IMR-90 (cell line): ENCODE data around the gene ACACA. TPM values are rescaled to one million over a fixed set of nuclear protein-coding genes. Genes with fewer than 3 reads are reported as not detected.
A peak's percentile ranks its signal among the peaks of the same experiment; 100 is the strongest.

Experiments
- ATAC-seq: fragments of 200-7000 bp; cut with Tn5 transposase; 2 replicates; pipeline ENCODE4 v1.9.1; 2020; ENCODE audit warnings: low read depth, mild to moderate bottlenecking, moderate library complexity
- BruUV-seq: library from RNA; stranded (reverse); fragments of 400-500 nt; replicated peaks from 2 replicates; lab custom pipeline; 2021; lab: Mats Ljungman, UMichigan
- CTCF ChIA-PET: fragments of 300-600 bp; formaldehyde crosslinking; extraction: SDS; loops from one replicate; lab custom pipeline; 2021; ENCODE audit warnings: antibody characterized with exemption; lab: Yijun Ruan, JAX
- POLR2A ChIA-PET: fragments of 300-600 bp; sonication (Branson Sonifier 250); formaldehyde crosslinking; loops from one replicate; lab custom pipeline; 2022; ENCODE audit warnings: antibody characterized with exemption; ENCODE audit not compliant: unreplicated experiment; lab: Charles Lee
- DNase-seq: peaks from one replicate; pipeline ENCODE4 v3.0.0; 2013
- H2AFZ ChIP-seq: replicated peaks from 2 replicates; pipeline ENCODE3; 2013; ENCODE audit warnings: low read length, mild to moderate bottlenecking; ENCODE audit not compliant: poor library complexity
- H2AK5ac ChIP-seq: 2 replicates; pipeline ENCODE4 v1.6.1; 2013; ENCODE audit warnings: low read depth, low read length, inconsistent platforms
- H2AK9ac ChIP-seq: replicated peaks from 2 replicates; pipeline ENCODE3; 2013; ENCODE audit warnings: mild to moderate bottlenecking, low read depth, low read length, moderate library complexity; ENCODE audit not compliant: poor library complexity
- H2BK120ac ChIP-seq: 2 replicates; pipeline ENCODE4 v1.6.1; 2013; ENCODE audit warnings: low read depth, low read length, inconsistent platforms
- H2BK15ac ChIP-seq: 3 replicates; pipeline ENCODE4 v1.6.1; 2013; ENCODE audit warnings: low read depth, low read length, inconsistent platforms
- H2BK20ac ChIP-seq: 2 replicates; pipeline ENCODE4 v1.6.1; 2013; ENCODE audit warnings: low read depth, mild to moderate bottlenecking, inconsistent platforms, low read length, moderate library complexity
- H2BK5ac ChIP-seq: 2 replicates; pipeline ENCODE4 v1.6.1; 2013; ENCODE audit warnings: mild to moderate bottlenecking, low read depth, low read length, inconsistent platforms; ENCODE audit not compliant: poor library complexity, severe bottlenecking
- H3K14ac ChIP-seq: replicated peaks from 2 replicates; pipeline ENCODE4 v1.6.1; 2013; ENCODE audit warnings: low read depth, low read length, inconsistent platforms
- H3K18ac ChIP-seq: 2 replicates; pipeline ENCODE4 v1.6.1; 2013; ENCODE audit warnings: low read depth, low read length, control low read depth
- H3K23ac ChIP-seq: 2 replicates; pipeline ENCODE4 v1.6.1; 2013; ENCODE audit warnings: low read depth, low read length, inconsistent platforms
- H3K27ac ChIP-seq: 2 replicates; pipeline ENCODE4 v1.5.1; 2013; ENCODE audit warnings: mild to moderate bottlenecking, control low read depth, low read length; ENCODE audit not compliant: insufficient read depth
- H3K27me3 ChIP-seq: 2 replicates; pipeline ENCODE4 v1.6.1; 2013; ENCODE audit warnings: low read length; ENCODE audit not compliant: control insufficient read depth, insufficient read depth
- H3K36me3 ChIP-seq: 2 replicates; pipeline ENCODE4 v1.6.1; 2013; ENCODE audit warnings: low read length, mixed read lengths; ENCODE audit not compliant: control insufficient read depth, insufficient read depth
- H3K4ac ChIP-seq: 2 replicates; pipeline ENCODE4 v1.6.1; 2013; ENCODE audit warnings: low read depth, low read length, inconsistent platforms
- H3K4me1 ChIP-seq: 2 replicates; pipeline ENCODE4 v1.6.1; 2013; ENCODE audit warnings: low read length, mixed read lengths; ENCODE audit not compliant: control insufficient read depth, insufficient read depth
- H3K4me2 ChIP-seq: 2 replicates; pipeline ENCODE4 v1.6.1; 2013; ENCODE audit warnings: low read depth, mild to moderate bottlenecking, control low read depth, low read length, moderate library complexity
- H3K4me3 ChIP-seq: 2 replicates; pipeline ENCODE4 v1.5.1; 2013; ENCODE audit warnings: low read depth, mild to moderate bottlenecking, control low read depth, low read length, moderate library complexity; ENCODE audit not compliant: insufficient read depth
- H3K56ac ChIP-seq: 2 replicates; pipeline ENCODE4 v1.6.1; 2013; ENCODE audit warnings: low read length, inconsistent platforms; ENCODE audit not compliant: insufficient read depth; ENCODE audit errors: extremely low read depth
- H3K79me1 ChIP-seq, 2 experiments: 2 replicates each; pipeline ENCODE4 v1.6.1; 2013; ENCODE audit warnings: low read length in 2 of 2, inconsistent platforms in 1 of 2, low read depth in 1 of 2
- H3K9ac ChIP-seq: 2 replicates; pipeline ENCODE4 v1.6.1; 2013; ENCODE audit warnings: low read depth, low read length, control low read depth
- H3K9me1 ChIP-seq: 2 replicates; pipeline ENCODE4 v1.6.1; 2013; ENCODE audit warnings: low read length, inconsistent platforms; ENCODE audit not compliant: insufficient read depth
- H3K9me3 ChIP-seq: 2 replicates; pipeline ENCODE4 v1.6.1; 2013; ENCODE audit warnings: low read length; ENCODE audit not compliant: control insufficient read depth, insufficient read depth
- H4K20me1 ChIP-seq: 2 replicates; pipeline ENCODE4 v1.6.1; 2013; ENCODE audit warnings: low read length, inconsistent platforms; ENCODE audit not compliant: insufficient read depth
- H4K5ac ChIP-seq: 2 replicates; pipeline ENCODE4 v1.6.1; 2013; ENCODE audit warnings: mild to moderate bottlenecking, low read depth, low read length, control low read depth
- H4K8ac ChIP-seq, 2 experiments: 2 replicates each; pipeline ENCODE4 v1.6.1; 2013; ENCODE audit warnings: low read depth in 2 of 2, low read length in 2 of 2, control low read depth in 1 of 2, inconsistent platforms in 1 of 2
- H4K91ac ChIP-seq: 2 replicates; pipeline ENCODE4 v1.6.1; 2013; ENCODE audit warnings: low read depth, low read length, inconsistent platforms; ENCODE audit not compliant: insufficient read depth
- CEBPB ChIP-seq: IDR thresholded peaks from 2 replicates; pipeline ENCODE4 v1.6.1; 2012; ENCODE audit warnings: low read depth, low read length, improper control_type of control experiment
- CHD1 ChIP-seq: IDR thresholded peaks from 2 replicates; pipeline ENCODE4 v1.6.1; 2012; ENCODE audit warnings: low read depth, low read length, improper control_type of control experiment
- FOS ChIP-seq: fragments of 150-350 bp; IDR thresholded peaks from 2 replicates; pipeline ENCODE4 v1.6.1; 2016; ENCODE audit warnings: low read depth, low read length
- MAZ ChIP-seq: IDR thresholded peaks from 2 replicates; pipeline ENCODE4 v1.6.1; 2012; ENCODE audit warnings: low read depth, mild to moderate bottlenecking, low read length, improper control_type of control experiment, moderate library complexity, borderline replicate concordance
- MXI1 ChIP-seq: IDR thresholded peaks from 2 replicates; pipeline ENCODE4 v1.6.1; 2012; ENCODE audit warnings: low read depth, mild to moderate bottlenecking, low read length, moderate library complexity, borderline replicate concordance
- NFE2L2 ChIP-seq: fragments of 150-350 bp; IDR thresholded peaks from 2 replicates; pipeline ENCODE4 v1.6.1; 2016; ENCODE audit warnings: low read depth, mild to moderate bottlenecking, low read length
- POLR2A ChIP-seq: IDR thresholded peaks from 2 replicates; pipeline ENCODE4 v1.6.1; 2012; ENCODE audit warnings: mild to moderate bottlenecking, low read depth, low read length
- RAD21 ChIP-seq: IDR thresholded peaks from 2 replicates; pipeline ENCODE4 v1.6.1; 2012; ENCODE audit warnings: low read length, improper control_type of control experiment
- RCOR1 ChIP-seq: IDR thresholded peaks from 2 replicates; pipeline ENCODE4 v1.6.1; 2012; ENCODE audit warnings: mild to moderate bottlenecking, low read length, improper control_type of control experiment; ENCODE audit not compliant: insufficient replicate concordance
- RFX5 ChIP-seq: IDR thresholded peaks from 2 replicates; pipeline ENCODE4 v1.8.0; 2012; ENCODE audit warnings: low read depth, mild to moderate bottlenecking, low read length, moderate library complexity
- SMC3 ChIP-seq: fragments of 150-350 bp; IDR thresholded peaks from 2 replicates; pipeline ENCODE4 v1.6.1; 2016; ENCODE audit warnings: low read depth, mild to moderate bottlenecking, antibody characterized with exemption, low read length, moderate library complexity
- WGBS, 2 experiments: methylation state at CpG; one replicate each; pipeline versions ENCODE4 v1.1.5 to v1.1.7; 2013; ENCODE audit warnings: missing lambda C conversion rate in 2 of 2; ENCODE audit not compliant: insufficient read length in 1 of 2; ENCODE audit errors: extremely low coverage in 2 of 2; 5-methylcytosine and 5-hydroxymethylcytosine counted together
- dilution Hi-C: fragments of 300-500 bp; cut with HindIII; formaldehyde crosslinking; loops from one replicate; pipeline ENCODE4 v1.14.3; 2018; ENCODE audit warnings: low sequenced_read_pairs; ENCODE audit not compliant: unreplicated experiment
- in situ Hi-C: fragments of 300-500 bp; cut with MboI; formaldehyde crosslinking; loops from 3 replicates; pipeline ENCODE4 v1.14.3; 2019; ENCODE audit warnings: low sequenced_read_pairs, inconsistent platforms, mixed read lengths
- intact Hi-C: fragments of 100-400 bp; cut with micrococcal nuclease; formaldehyde crosslinking; loops from 2 replicates; pipeline ENCODE4 v1.10.0; 2022
- polyA plus RNA-seq, 3 experiments: library from polyadenylated mRNA; depleted of rRNA; stranded (reverse); fragments of >200 nt; gene quantifications; 2 replicates each; pipeline ENCODE4 v1.2.3, GENCODE V29; 2012; ENCODE audit warnings: low replicate concordance in 1 of 3
- total RNA-seq: library from RNA; depleted of rRNA; stranded (reverse); fragments of >200 nt; gene quantifications from 2 replicates; pipeline ENCODE4 v1.2.3, GENCODE V29; 2012
- TF ChIP-seq, protein P1 (sequence below): conservative IDR thresholded peaks from 2 replicates; pipeline ENCODE4 v1.5.1; 2012; ENCODE audit warnings: mild to moderate bottlenecking, low read depth, low read length, improper control_type of control experiment
- TF ChIP-seq, protein P2 (sequence below): fragments of 150-350 bp; IDR thresholded peaks from 2 replicates; pipeline ENCODE4 v1.6.1; 2017; ENCODE audit warnings: mild to moderate bottlenecking, antibody characterized with exemption, low read length, low read depth
- TF ChIP-seq, protein P3 (sequence below): fragments of 150-350 bp; IDR thresholded peaks from 2 replicates; pipeline ENCODE4 v1.6.1; 2016; ENCODE audit warnings: low read depth, mild to moderate bottlenecking, low read length, moderate library complexity, borderline replicate concordance

Gene ACACA
- total and polyA plus RNA-seq, 2 of the 4 experiments (the other 2 are of a cell fraction), result 21.3 to 39.1 TPM

DNA sequence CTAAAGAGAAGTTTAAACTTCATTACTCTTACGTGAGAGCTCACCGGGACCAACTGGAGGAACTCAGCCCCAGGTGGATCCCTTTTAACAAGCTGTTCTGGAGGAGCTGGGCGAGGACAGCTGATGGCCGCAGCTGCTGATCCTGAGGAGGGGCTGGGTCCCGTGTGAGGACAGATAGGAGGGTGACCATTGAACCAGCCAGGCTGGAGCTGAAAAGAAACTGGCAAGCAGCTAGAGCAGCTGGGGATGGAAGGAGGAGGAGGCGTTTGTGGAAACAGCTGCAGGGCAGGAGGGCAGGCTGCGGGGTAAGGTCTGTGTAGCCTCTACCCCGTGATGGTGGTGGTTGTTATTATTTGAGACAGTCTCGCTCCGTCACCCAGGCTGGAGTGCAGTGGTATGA is 338.4 kb downstream of the ACACA start:
- Histone ChIP-seq H3K36me3 (no peaks in the 10 kb centered on the region), H4K5ac (no peak overlapping the region), H3K4me1 (peaks cover 3% of the 10 kb centered on the region), H3K4me2 (peak overlapping the region; percentile 42; the same call in 1 of the 2 replicates), H2BK5ac (no peak overlapping the region), H3K14ac (no peak overlapping the region), H4K20me1 (no peaks in the 10 kb centered on the region), H4K8ac (no peak overlapping the region), H3K4me3 (no peak overlapping the region), H2AK5ac (no peak overlapping the region), H3K4ac (no peak overlapping the region), H4K91ac (no peak overlapping the region), H2AFZ (no peak overlapping the region), H3K27ac (no peak overlapping the region), H3K79me1 (no peaks in the 10 kb centered on the region), H3K56ac (no peak overlapping the region), H2AK9ac (no peak overlapping the region), H2BK20ac (no peak overlapping the region), H3K9me3 (peaks cover 1% of the 10 kb centered on the region; the same call in 1 of the 2 replicates), H2BK120ac (no peak overlapping the region), H3K9me1 (no peaks in the 10 kb centered on the region; the same call in 1 of the 2 replicates), H3K18ac (no peak overlapping the region), H3K23ac (no peak overlapping the region), H3K27me3 (peaks cover 34% of the 10 kb centered on the region), H2BK15ac (no peak overlapping the region), H3K9ac (no peak overlapping the region)
- peak; percentile 52 for DNase-seq
- TF ChIP-seq CEBPB (no peak), SMC3 (no peak), NFE2L2 (no peak), RAD21 (no peak), FOS (no peak), POLR2A (no peak), CHD1 (no peak), RFX5 (no peak), RCOR1 (no peak), MXI1 (no peak), MAZ (no peak)
- TF ChIP-seq, protein P1, sequence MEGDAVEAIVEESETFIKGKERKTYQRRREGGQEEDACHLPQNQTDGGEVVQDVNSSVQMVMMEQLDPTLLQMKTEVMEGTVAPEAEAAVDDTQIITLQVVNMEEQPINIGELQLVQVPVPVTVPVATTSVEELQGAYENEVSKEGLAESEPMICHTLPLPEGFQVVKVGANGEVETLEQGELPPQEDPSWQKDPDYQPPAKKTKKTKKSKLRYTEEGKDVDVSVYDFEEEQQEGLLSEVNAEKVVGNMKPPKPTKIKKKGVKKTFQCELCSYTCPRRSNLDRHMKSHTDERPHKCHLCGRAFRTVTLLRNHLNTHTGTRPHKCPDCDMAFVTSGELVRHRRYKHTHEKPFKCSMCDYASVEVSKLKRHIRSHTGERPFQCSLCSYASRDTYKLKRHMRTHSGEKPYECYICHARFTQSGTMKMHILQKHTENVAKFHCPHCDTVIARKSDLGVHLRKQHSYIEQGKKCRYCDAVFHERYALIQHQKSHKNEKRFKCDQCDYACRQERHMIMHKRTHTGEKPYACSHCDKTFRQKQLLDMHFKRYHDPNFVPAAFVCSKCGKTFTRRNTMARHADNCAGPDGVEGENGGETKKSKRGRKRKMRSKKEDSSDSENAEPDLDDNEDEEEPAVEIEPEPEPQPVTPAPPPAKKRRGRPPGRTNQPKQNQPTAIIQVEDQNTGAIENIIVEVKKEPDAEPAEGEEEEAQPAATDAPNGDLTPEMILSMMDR, result no peak
- TF ChIP-seq, protein P2, sequence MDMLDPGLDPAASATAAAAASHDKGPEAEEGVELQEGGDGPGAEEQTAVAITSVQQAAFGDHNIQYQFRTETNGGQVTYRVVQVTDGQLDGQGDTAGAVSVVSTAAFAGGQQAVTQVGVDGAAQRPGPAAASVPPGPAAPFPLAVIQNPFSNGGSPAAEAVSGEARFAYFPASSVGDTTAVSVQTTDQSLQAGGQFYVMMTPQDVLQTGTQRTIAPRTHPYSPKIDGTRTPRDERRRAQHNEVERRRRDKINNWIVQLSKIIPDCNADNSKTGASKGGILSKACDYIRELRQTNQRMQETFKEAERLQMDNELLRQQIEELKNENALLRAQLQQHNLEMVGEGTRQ, result no peak
- TF ChIP-seq, protein P3, sequence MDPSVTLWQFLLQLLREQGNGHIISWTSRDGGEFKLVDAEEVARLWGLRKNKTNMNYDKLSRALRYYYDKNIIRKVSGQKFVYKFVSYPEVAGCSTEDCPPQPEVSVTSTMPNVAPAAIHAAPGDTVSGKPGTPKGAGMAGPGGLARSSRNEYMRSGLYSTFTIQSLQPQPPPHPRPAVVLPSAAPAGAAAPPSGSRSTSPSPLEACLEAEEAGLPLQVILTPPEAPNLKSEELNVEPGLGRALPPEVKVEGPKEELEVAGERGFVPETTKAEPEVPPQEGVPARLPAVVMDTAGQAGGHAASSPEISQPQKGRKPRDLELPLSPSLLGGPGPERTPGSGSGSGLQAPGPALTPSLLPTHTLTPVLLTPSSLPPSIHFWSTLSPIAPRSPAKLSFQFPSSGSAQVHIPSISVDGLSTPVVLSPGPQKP, result no peak
- no TSS peak for BruUV-seq
- WGBS, 2 experiments, result 7% methylated on average over 3 of the region's 10 CpGs; no CpG with 5 or more reads in 1 of the 2 experiments
- in situ Hi-C loops, result no loop called here
- intact Hi-C loops, result no loop called here
- POLR2A ChIA-PET, result no interaction called here
- CTCF ChIA-PET, result interaction anchor here (1.1 kb wide), 1 partner anchor 83 kb away, joined by 3 read pairs; no protein-coding TSS in a partner anchor
- ATAC-seq, result peak; percentile 60
- dilution Hi-C loops, result loop anchor here (25.0 kb wide), 1 partner anchor 431 kb away; no protein-coding TSS in a partner anchor
